GM10266 (cell line): Measurements from ENCODE around the gene TDRD9.

Experiments
- DNase-seq: peaks from one replicate; pipeline ENCODE4 v3.0.0; 2012; ENCODE audit errors: extremely low spot score
- CTCF ChIP-seq: IDR thresholded peaks from 2 replicates; pipeline ENCODE4 v1.5.1; 2012; ENCODE audit warnings: mild to moderate bottlenecking, low read depth; ENCODE audit not compliant: control insufficient read depth, insufficient read depth; ENCODE audit errors: missing control alignments

Gene TDRD9

DNA sequence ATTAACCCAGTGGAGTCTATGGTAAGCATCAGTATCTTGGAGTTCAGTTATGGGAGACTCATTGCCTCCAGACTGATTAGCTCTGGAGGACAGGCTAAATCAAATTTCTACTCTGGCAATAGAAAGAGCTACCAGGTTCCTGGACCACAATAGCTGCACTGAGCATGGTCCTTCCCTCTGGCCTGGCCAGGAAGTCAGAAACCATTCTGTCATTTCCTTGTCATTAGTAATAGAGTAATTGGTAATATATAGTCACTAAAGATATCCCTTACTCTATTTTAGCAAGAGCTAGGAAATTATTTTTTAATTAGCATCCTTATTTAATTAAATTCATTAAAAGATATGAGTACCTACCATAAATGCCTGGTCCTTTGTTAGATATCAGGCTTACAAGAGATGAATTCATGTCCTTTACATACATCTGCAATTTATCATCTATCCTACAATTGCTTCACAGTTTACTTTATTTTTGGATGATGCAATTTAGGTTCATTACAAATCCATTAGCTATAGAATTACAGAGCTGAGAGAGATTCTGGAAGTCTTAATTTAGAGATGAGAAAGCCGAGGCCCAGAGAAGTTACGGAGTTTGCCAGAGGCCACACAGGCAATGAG is 23.7 kb upstream of the TDRD9 start:
- TF ChIP-seq CTCF = no peak
- no peak for DNase-seq

DNA sequence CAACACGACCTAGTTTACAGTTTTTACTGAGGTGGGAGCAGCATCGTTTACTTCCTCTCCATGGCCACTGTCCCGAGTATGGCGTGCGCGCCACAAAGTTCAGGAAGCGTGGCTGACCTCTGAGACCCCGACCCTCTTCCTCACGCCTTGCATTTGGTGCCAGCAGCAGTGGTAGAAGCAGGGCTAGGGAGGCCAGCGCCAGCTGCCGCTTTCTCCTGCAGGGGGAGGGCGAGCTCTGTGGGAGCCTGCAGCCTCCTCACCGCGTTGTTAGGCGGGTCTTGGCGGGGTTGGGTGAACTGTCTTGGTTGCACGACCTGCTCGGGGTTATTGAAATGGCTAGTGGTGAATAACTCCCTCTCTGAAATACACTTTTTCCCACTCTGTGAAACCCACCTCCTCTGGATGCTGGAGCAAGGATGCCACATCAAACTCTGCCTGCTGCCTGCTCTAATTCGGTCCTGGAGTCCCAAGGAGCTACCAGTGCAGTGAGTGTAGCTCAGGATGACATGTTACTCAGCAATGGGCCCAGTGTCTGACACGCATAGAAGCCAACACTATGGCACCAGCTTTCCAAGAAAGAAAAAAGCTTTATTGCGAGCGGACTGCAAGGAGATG is 22.3 kb upstream of the TDRD9 start:
- no peak for TF ChIP-seq CTCF
- DNase-seq = no peak

DNA sequence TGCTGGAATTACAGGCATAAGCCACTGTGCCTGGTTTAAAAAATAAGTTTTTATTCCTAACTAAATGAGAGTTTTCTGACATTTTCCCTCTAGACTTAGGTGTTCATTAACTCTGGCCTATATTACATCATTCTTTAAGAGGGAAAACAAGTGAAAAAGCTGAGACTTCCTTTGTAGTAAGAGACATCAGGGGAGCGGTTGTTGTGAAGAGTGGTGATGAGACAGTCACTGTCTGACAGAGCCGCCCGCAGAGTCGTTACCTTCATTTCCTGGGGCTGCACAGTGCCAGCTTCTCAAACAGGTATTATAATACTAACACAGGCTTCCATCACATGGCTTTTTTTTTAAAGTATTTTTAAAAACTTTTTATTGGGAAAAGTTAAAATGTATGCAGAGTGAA is 19.7 kb upstream of the TDRD9 start:
- DNase-seq = no peak
- no peak for TF ChIP-seq CTCF

- DNase-seq = no peak
- TF ChIP-seq CTCF = no peak
Observed at GRCh38 chr14:103909531-103910261, 18.6 kb upstream of the TDRD9 start.

DNA sequence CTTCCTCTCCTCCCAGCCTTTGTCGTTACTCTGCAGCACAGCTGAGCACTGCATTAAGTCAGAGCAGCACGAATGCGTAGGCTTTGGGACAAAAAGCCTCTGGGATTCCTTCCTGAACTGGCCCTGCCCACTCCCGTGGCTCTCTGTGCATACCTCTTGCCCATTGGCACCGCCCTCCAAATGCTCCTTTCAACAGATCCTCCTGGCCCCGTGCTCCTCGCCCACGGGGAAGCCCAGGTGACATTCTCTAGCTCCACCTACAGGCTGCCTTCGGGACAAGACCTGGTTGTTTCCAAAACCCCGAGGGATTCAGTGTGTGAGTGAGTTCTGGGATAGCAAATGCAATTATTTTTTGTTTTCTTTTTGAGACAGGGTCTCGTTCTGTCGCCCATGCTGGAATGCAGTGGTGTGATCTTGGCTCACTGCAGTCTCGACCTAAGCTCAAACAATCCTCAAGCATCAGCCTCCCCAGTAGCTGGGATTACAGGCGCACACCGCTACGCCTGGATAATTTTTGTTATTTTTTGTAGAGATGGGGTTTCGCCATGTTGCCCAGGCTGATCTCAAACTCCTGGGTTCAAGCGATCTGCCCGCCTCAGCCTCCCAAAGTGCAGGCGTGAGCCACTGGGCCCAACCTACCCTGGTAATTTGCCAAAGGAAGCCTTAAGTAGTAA is 17.9 kb upstream of the TDRD9 start:
- peak; percentile 78 for DNase-seq
- TF ChIP-seq CTCF = peak; percentile 74

DNA sequence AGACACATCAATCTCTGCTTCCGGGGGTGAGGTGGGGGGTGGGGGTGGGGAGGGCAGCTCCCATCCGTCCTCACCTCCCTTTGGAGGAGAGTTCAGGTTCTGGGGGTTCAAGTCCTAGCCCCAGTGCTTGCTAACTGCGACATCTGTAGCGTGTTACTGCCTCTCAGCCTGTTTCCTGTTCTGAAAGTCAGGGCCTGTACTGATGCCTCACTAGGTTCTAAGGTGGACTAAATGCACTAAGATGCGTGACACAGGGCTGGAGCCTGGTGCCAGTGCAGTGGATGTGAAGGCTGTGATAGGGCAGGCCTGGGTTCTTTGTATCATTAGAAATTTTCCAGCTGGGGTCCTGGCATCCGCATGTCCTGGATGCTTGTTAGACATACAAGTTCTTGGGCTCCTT is 17.3 kb upstream of the TDRD9 start:
- DNase-seq = no peak
- no peak for TF ChIP-seq CTCF
